KBM-7 (cell line): ENCODE measurements around the gene PCDHGB2.
"Not testable (repeated sequence)": the region's sequence is repeated elsewhere in the genome, so short reads cannot be mapped to it uniquely, and the experiment has no call there.

Experiments used
- DNase-seq: peaks from one replicate; pipeline ENCODE4 v3.0.0-alpha.2; 2015
- in situ Hi-C: fragments of 300-500 bp; cut with MboI; formaldehyde crosslinking; loops from 2 replicates; pipeline ENCODE4 v1.14.3; 2020; ENCODE audit warnings: low sequenced_read_pairs, low pct_unique_long_range_greater_than_20kb, mixed read lengths

The PCDHGB2 gene

GRCh38 chr5:141359790-141360426 lies at the start of gene PCDHGB2:
PCDHGB2 (plus strand) TSS chr5:141359994; CDS start chr5:141360136, 142 bp downstream.
- in situ Hi-C loops = loop anchor here (25.0 kb wide), 1 partner anchor 202 kb away; no protein-coding TSS in a partner anchor
- DNase-seq = peak; percentile 75

DNA sequence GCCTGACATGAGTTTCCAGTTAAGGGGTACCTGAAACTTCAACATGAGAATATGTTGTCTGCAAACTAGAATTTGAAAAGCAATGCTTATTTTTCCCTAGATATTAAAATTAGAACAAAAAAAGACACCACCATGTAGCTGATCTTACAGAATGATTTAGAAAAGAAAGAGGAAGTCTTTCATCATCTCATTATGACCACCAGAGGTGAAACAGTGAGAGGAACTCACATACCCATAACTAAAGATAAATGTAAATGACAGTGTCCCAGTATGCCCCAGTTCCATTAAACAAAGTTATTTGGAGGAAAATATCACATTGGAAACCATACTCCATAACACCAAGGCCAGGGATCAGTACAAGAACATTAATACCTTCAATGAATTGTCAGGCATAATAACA lies 46.1 kb upstream of the PCDHGB2 start:
- in situ Hi-C loops = no loop called here
- no peak for DNase-seq

- in situ Hi-C loops, DNase-seq: not testable (repeated sequence)
Measured at GRCh38 chr5:141316963-141317362, 42.8 kb upstream of the PCDHGB2 start.

GRCh38 chr5:141319202-141319601 lies 40.6 kb upstream of the PCDHGB2 start:
- in situ Hi-C loops = no loop called here
- DNase-seq = no peak

- in situ Hi-C loops = no loop called here
- DNase-seq = no peak
Measured at GRCh38 chr5:141319699-141320098, 40.1 kb upstream of the PCDHGB2 start.

DNA sequence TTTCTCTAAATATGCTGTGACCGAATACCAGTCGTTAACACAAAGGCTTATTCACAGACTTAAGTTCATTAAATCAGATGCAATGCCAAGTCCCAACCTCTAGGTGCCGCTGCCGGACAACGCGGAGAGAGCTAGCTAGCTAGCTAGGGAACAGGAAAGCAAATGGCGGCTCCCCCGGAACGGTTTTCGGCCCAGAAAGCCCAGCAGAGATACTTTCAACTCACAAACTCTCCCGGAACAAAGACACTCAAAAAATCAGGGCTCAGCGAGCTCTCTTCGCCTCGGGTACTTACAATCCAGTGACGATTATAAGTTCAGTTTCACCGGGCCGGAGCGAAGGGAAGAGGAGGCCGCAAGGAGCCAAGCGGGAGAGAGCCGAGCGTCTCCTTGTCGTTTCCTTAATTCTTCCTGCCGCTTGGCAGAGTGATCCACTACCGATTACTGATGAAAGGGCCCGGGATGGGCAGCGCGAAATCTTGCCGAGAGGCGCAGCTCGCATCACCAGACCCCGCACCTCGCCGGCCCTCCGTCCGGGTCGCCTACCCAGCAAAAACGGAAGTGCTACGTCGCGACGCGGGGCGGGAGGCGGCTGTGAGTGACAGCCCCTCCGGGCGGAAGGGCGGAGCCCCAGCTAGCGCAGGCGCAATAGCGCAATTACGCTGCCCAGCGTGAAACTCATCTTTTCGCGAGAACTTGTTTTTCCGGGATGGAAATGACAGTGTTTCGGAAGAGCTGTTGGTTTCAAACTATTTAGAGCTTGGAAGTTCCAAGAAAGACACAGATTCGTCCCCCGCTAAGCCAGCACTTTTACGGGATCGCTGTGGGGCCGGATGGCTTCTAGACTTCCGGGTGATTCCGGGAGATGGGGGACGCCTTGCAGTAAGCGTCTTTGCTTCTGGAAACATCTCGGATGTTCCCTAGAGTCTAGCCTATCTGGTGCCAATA lies 39.3 kb upstream of the PCDHGB2 start, which contains the start of gene TAF7:
Gene TAF7, minus strand, starts transcription at position 560 of the 945 bp plus-strand sequence. CDS start 740 bp downstream, outside the sequence.
- in situ Hi-C loops = no loop called here
- DNase-seq = peak; percentile 92

GRCh38 chr5:141322261-141322660 lies 37.5 kb upstream of the PCDHGB2 start:
- in situ Hi-C loops = no loop called here
- DNase-seq = no peak

DNA sequence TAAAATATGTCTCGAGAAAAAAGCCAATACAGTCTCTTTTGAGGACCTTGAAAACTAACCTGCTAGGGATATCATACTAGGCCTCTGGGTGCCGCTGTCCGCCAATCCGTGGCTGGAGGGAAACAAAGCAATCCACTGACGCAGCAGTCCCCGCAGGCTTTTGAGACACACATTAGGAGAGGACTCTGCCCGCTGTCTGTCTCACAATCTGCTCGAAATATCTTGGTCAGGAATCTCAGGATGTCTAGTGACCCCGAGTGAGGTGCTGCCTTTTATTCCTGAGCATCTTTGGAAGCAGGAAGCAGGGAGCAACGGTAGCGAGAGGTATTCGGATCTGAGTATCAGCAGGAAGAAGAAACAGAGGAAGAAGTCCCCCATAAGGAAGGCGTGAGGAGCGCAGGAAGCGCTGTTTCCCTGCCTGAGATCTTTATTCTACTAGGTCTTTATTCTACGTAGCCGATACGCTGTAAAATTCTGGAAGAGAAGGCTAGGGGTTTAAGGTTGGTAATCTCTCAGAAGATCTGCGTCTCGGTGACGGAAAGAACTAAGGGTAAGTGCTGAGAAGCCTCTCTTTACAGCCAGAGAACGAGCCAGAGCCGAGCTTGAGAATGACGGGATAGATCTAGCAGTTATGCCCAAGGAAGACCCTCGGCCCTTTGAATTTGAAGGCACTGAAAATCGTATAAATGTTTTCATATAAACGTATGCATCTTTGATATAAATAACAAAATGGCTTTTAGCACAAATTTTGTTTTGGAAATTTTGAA lies 33.5 kb upstream of the PCDHGB2 start:
- DNase-seq = no peak
- in situ Hi-C loops = no loop called here

DNA sequence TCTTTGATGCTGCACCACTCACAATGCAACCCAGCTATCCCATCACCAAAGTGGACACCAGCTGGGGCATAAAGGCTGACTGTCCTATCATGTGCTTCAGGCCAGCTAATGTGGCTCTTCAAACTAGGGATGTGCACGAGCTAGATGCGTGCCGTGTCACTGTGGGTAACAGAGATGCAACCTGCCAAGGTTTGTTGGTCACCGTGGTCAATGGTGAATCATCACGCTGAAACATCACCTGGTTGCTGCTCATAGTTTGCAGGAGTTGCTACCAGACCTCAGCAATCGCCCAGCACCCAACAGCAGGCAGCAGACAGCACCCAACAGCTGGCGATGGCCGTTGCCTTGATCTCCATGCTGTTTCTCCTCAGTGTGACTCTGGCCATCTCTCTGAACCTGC lies 31.6 kb upstream of the PCDHGB2 start:
- in situ Hi-C loops = no loop called here
- DNase-seq = no peak

GRCh38 chr5:141330299-141331080 lies 29.3 kb upstream of the PCDHGB2 start, which contains the start of gene PCDHGA1:
PCDHGA1 (plus strand) TSS chr5:141330514.
- in situ Hi-C loops = no loop called here
- DNase-seq = peak; percentile 50

- in situ Hi-C loops = not testable (repeated sequence)
Measured at GRCh38 chr5:141332571-141332970, 27.2 kb upstream of the PCDHGB2 start.

GRCh38 chr5:141338538-141339306 lies 21.1 kb upstream of the PCDHGB2 start, which contains the start of gene PCDHGA2:
PCDHGA2 (plus strand) TSS chr5:141338760.
- in situ Hi-C loops = no loop called here
- peak; percentile 41 for DNase-seq

More at GRCh38 chr5:141332571-141332970, 27.2 kb upstream of the PCDHGB2 start:
- not testable (repeated sequence) for DNase-seq

DNA sequence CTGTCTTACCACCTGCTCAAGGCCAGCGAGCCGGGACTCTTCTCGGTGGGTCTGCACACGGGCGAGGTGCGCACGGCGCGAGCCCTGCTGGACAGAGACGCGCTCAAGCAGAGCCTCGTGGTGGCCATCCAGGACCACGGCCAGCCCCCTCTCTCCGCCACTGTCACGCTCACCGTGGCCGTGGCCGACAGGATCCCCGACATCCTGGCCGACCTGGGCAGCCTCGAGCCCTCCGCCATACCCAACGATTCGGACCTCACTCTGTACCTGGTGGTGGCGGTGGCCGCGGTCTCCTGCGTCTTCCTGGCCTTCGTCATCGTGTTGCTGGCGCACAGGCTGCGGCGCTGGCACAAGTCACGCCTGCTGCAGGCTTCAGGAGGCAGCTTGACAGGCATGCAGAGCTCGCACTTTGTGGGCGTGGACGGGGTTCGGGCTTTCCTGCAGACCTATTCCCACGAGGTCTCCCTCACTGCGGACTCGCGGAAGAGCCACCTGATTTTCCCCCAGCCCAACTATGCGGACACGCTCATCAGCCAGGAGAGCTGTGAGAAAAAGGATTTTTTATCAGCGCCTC lies 18.9 kb upstream of the PCDHGB2 start:
- DNase-seq, in situ Hi-C loops: not testable (repeated sequence)

- in situ Hi-C loops = no loop called here
- no peak for DNase-seq
Measured at GRCh38 chr5:141342773-141343172, 17.0 kb upstream of the PCDHGB2 start.

DNA sequence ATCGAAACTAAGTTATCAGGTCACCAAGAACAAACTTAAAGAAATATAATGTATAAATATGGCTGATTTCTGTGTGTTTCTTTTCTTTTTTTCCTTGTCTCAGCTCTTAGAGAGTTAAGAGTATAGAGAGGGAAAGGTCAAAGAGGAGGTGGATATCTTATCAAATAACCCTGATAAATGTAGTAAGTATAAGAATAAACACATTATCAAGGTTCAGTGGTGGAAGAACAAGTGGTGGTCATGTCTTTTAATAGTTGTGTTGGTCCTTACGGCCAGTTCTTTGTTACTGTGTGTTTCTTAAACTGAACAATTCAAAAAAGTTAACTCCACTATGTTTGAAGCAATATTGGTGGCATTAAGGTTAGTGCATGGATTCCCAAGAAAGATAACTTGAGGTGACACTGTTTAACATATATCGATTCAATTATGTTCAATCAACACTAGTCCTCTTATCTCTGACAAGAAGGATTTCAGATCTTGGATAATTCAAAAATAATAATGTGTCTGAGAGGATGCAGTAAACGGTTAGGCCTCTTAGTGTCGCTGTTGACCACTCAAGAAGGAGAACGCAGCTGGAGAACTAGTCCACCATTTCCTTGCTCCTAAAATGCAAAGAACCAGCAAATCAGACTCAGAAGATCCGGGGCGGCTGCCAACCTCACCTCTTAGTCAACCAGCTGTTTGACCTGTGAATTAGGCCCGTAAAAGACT lies 16.4 kb upstream of the PCDHGB2 start, which contains the start of gene PCDHGA3:
Gene PCDHGA3, plus strand, starts transcription at position 588 of the 711 bp plus-strand sequence. CDS start 205 bp downstream, outside the sequence.
- in situ Hi-C loops = no loop called here
- DNase-seq = no peak

DNA sequence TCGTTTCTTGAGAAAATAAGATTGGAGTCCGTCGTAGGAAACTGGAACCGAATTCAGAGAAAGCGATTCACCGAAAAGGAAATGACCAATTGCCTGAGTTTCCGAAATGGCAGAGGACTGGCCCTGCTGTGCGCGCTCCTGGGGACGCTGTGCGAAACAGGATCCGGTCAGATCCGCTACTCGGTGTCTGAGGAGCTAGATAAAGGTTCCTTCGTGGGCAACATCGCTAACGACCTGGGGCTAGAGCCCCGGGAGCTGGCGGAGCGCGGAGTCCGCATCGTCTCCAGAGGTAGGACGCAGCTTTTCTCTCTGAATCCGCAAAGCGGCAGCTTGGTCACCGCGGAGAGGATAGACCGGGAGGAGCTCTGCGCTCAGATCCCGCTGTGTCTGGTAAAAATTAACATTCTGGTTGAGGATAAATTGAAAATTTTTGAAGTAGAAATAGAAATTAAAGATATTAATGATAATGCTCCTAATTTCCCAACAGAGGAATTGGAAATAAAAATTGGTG lies 15.8 kb upstream of the PCDHGB2 start:
- in situ Hi-C loops = no loop called here

More for the DNA sequence above, 15.8 kb upstream of the PCDHGB2 start:
- DNase-seq = no peak
